ENCODE measurements around the gene NIPAL4.

- TF ChIP-seq CTCF (IDR thresholded peaks at IDR 0.05 in 4 of 5, conservative IDR thresholded peaks at IDR 0.05 in 1 of 5) (no peak), POLR2A (IDR thresholded peaks at IDR 0.05) (no peak)
Observed at GRCh38 chr5:157469687-157470086, 9.7 kb downstream of the NIPAL4 start.
